NOMO-1 (cell line): ENCODE measurements around the gene NUDT5.
"Not testable (repeated sequence)": the region's sequence is repeated elsewhere in the genome, so short reads cannot be mapped to it uniquely, and the experiment has no call there.

ENCODE experiments used
- DNase-seq, 2 experiments: peaks; one replicate each; lab custom pipeline; 2025; ENCODE audit not compliant: unreplicated experiment in 2 of 2; lab: John Stamatoyannopoulos, UW

Gene NUDT5

GRCh38 chr10:12195603-12196506 lies at the start of gene NUDT5, which contains the start of gene CDC123:
TSS of gene NUDT5 (minus strand) at chr10:12195891. CDS start at chr10:12186291, 9,600 bp downstream.
TSS of gene CDC123 (plus strand) at chr10:12196188. CDS start at chr10:12196246, 58 bp downstream.
- DNase-seq = peak; percentile 93 to 94

GRCh38 chr10:12243864-12244620 lies 48.4 kb upstream of the NUDT5 start:
- DNase-seq = peak; percentile 92 to 95

- DNase-seq = no peak
Measured at GRCh38 chr10:12241810-12242529, 46.3 kb upstream of the NUDT5 start.

GRCh38 chr10:12238821-12239220 lies 43.1 kb upstream of the NUDT5 start:
- DNase-seq = no peak

- DNase-seq = peak; percentile 10 to 86
Measured at GRCh38 chr10:12237265-12238220, 41.9 kb upstream of the NUDT5 start.

- no peak for DNase-seq
Measured at GRCh38 chr10:12235796-12236195, 40.1 kb upstream of the NUDT5 start.

GRCh38 chr10:12235116-12235694 lies 39.5 kb upstream of the NUDT5 start:
- DNase-seq = no peak

GRCh38 chr10:12234687-12235086 lies 39.0 kb upstream of the NUDT5 start:
- DNase-seq = not testable (repeated sequence)

- DNase-seq = no peak
Measured at GRCh38 chr10:12228851-12229250, 33.2 kb upstream of the NUDT5 start.

- not testable (repeated sequence) for DNase-seq
Measured at GRCh38 chr10:12226438-12226837, 30.7 kb upstream of the NUDT5 start.

- DNase-seq = peak in 1 of 2 experiments; percentile 15
Measured at GRCh38 chr10:12225444-12225843, 29.8 kb upstream of the NUDT5 start.

GRCh38 chr10:12221323-12222298 lies 25.9 kb upstream of the NUDT5 start:
- no peak for DNase-seq

GRCh38 chr10:12218991-12219390 lies 23.3 kb upstream of the NUDT5 start:
- peak in 1 of 2 experiments; percentile 57 for DNase-seq

- DNase-seq = peak; percentile 10 to 52
Measured at GRCh38 chr10:12214763-12215218, 19.1 kb upstream of the NUDT5 start.

GRCh38 chr10:12214093-12214492 lies 18.4 kb upstream of the NUDT5 start:
- DNase-seq = no peak

- DNase-seq = no peak
Measured at GRCh38 chr10:12213621-12214020, 17.9 kb upstream of the NUDT5 start.

GRCh38 chr10:12212454-12212853 lies 16.8 kb upstream of the NUDT5 start:
- no peak for DNase-seq

- no peak for DNase-seq
Measured at GRCh38 chr10:12208460-12208859, 12.8 kb upstream of the NUDT5 start.
